SH-SY5Y (cell line): ENCODE measurements around the gene ADGRB2.

Experiments
- GATA2 ChIP-seq: IDR thresholded peaks from 2 replicates; pipeline ENCODE4 v1.6.1; 2011; ENCODE audit warnings: mild to moderate bottlenecking, low read depth, low read length
- GATA3 ChIP-seq: IDR thresholded peaks from 2 replicates; pipeline ENCODE4 v1.6.1; 2011; ENCODE audit warnings: low read depth, mild to moderate bottlenecking, low read length, moderate library complexity

The ADGRB2 gene

GRCh38 chr1:31679676-31680230, 84.4 kb downstream of the ADGRB2 start:
- no peak for TF ChIP-seq GATA2
- TF ChIP-seq GATA3: no peak

- no peak for TF ChIP-seq GATA2
- TF ChIP-seq GATA3: no peak
Measured at GRCh38 chr1:31679091-31679490, 85.0 kb downstream of the ADGRB2 start.

GRCh38 chr1:31678681-31679080, 85.5 kb downstream of the ADGRB2 start:
- TF ChIP-seq GATA3 (no peak), GATA2 (no peak)

GRCh38 chr1:31677949-31678348, 86.2 kb downstream of the ADGRB2 start:
- TF ChIP-seq GATA2 (no peak), GATA3 (no peak)

GRCh38 chr1:31677401-31677800, 86.7 kb downstream of the ADGRB2 start:
- TF ChIP-seq GATA3 (no peak), GATA2 (no peak)
